ENCODE measurements around the gene C1QTNF4.

DNA sequence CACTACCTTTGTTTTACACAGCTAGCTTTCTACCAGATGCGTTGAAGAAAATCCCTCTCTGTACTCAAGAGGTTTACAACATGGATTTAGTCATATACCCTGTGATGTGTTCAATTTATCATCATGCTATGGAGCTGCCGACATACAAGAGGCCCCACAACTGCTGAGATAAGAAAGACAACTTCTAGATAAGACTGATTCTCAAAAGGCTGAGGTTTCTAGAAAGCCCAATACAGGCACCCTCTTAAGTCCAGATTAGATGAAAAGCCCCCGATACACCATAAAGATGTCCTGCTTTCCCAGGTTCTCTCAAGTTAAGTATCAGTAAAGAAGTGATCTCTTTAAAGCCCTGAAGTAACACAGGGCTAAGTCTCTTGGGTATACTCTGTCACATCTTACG is 33.8 kb upstream of the C1QTNF4 start:
- TF ChIP-seq, protein P1, sequence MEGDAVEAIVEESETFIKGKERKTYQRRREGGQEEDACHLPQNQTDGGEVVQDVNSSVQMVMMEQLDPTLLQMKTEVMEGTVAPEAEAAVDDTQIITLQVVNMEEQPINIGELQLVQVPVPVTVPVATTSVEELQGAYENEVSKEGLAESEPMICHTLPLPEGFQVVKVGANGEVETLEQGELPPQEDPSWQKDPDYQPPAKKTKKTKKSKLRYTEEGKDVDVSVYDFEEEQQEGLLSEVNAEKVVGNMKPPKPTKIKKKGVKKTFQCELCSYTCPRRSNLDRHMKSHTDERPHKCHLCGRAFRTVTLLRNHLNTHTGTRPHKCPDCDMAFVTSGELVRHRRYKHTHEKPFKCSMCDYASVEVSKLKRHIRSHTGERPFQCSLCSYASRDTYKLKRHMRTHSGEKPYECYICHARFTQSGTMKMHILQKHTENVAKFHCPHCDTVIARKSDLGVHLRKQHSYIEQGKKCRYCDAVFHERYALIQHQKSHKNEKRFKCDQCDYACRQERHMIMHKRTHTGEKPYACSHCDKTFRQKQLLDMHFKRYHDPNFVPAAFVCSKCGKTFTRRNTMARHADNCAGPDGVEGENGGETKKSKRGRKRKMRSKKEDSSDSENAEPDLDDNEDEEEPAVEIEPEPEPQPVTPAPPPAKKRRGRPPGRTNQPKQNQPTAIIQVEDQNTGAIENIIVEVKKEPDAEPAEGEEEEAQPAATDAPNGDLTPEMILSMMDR (IDR thresholded peaks at IDR 0.05): no peak
- TF ChIP-seq EP300 (IDR thresholded peaks at IDR 0.05; ENCODE audit: low read depth) (no peak), POLR2AphosphoS5 (IDR thresholded peaks at IDR 0.05) (no peak)

All from transverse colon (tissue), 4 donors.